Ramos (cell line): ENCODE measurements around the gene CGRRF1.

Source experiments
- in situ Hi-C: fragments of 300-500 bp; cut with MboI; formaldehyde crosslinking; loops from one replicate; pipeline ENCODE4 v1.14.3; 2022; ENCODE audit warnings: low sequenced_read_pairs; ENCODE audit not compliant: unreplicated experiment

The CGRRF1 gene

DNA sequence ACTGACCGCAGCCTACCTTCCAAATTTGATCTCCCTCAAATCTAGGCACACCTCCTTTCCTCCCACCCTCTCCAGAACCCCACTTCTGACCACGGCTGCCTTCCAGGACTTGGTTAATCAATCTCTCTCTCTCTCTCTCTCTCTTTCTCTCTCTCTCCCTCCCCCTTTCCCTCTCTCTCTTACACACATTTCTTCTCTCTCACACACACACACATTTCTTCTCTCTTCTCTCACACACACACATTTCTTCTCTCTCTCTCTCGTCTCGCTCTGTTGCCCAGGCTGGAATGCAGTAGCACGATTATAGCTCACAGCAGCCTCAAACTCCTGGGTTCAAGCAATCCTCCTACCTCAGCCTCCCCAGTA is 20.4 kb upstream of the CGRRF1 start:
- in situ Hi-C loops = no loop called here

DNA sequence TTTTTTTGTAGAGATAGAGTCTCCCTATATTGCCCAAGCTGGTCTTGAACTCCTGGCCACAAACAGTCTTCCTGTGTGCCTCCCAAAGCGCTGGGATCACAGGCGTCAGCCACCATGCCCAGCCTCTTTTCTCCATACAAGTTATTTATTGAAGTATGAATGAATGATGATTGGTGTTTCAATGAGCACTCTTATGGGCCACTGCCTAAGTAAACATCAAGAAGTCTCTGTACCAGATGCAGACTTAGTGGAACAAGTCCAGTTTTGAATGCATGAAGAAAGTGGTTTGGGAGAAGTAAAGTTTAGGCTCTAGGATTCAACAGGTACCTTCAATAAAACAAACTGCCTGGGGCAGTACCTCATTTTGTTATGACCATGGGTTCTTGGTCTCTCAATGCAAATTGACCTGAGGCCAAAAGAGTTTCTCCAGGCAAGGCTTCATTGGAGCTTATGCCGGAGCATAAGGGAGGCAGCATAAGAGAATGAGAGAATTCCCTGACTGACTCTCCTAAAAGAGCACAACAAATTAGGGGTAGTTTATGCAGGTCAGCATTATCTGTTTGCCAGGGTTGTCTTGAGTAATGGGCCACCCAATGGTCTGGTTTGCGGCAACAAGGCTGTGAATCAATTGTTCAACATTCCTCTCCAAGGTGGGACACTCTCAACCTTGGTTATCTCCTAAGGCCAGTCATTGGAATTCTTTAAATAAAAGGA is 19.8 kb upstream of the CGRRF1 start:
- in situ Hi-C loops = no loop called here

DNA sequence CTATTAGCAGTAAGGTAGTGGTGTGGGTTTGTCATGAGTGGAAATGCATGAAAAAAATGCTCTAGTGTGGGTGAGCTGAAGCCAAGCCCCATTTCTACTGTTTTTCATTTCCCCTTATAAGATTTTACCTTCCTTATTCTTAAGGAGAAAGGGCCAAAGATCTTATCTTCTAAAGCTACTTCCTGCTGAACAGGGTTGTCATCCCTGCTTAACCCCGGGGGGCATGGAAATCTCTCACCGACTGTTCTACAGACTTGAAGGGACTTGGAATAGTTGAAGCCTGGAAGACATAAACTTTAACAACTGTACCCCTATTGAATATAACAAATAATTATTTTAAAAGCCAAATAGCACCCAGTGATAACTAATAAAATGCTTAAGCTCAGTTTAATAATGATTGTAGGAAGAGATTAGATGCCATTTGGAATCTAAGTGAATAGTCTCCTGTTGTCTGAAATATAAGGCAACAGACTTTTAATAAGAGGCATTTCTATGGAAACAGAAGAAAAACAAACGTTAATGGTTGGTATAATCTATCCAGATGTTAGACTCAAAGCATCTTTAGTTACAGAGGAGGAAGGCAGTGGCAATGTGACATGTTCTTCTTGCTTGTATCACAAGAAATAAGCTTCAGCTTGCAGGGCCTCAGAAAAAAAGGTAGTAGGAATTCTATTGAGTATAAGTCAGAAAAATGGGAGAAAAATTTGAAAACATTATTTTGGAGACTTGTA is 19.1 kb upstream of the CGRRF1 start:
- in situ Hi-C loops = no loop called here

DNA sequence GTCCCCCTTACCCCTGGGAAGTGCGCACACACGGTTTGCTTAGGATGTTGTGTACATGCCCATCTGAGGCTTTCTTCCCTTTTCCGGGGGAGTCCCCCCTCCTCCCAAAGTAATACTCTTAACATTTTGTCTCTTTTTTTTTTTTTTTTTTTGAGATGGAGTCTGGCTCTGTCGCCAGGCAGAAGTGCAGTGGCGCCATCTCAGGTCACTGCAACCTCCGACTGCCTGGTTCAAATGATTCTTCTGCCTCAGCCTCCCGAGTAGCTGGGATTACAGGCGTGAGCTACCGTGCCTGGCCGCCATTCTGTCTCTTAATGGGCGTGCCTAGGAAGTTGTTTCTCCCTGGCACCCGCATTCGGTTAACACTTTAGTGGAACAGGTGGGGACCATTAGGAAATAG is 16.4 kb upstream of the CGRRF1 start:
- in situ Hi-C loops = no loop called here

DNA sequence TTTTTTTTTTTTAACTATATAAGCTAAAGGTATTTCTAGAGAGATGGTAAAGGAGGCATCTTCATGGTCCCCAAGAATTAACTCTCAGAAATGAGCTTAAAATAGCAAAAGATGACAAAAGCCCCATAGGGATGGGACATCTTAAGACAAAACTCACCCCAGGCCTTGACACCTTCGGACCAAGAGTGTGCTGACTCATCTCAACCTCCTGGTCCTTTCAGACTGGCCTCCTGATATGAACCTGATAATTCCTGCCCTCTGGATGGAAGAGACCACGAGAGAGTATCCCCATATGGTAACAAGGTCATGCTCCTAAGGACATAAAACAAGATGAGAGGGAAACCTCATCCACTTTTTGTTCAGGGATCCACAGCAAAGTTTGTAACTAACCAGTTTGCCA is 12.5 kb upstream of the CGRRF1 start:
- in situ Hi-C loops = no loop called here

DNA sequence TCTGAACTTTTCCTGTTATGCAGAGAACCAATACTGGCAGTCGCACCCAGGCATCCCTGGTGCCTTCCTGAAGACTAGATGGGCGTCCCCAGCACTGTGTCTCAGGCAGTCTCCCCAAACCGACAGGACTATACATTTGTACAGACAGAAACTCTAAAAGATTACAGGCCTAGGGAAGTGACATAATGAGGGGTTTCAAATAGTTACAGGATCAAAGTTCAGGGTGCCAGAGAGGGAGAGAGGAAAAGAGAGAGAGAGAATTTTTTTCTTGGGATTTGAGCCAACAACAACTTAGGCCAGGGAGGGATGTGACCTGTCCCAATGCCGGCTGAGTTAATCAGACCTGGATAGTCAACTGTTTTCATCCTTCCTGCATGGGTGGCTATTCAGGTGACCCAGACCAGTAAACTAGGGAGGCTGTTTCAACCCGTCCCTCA is 11.6 kb upstream of the CGRRF1 start:
- in situ Hi-C loops = no loop called here

DNA sequence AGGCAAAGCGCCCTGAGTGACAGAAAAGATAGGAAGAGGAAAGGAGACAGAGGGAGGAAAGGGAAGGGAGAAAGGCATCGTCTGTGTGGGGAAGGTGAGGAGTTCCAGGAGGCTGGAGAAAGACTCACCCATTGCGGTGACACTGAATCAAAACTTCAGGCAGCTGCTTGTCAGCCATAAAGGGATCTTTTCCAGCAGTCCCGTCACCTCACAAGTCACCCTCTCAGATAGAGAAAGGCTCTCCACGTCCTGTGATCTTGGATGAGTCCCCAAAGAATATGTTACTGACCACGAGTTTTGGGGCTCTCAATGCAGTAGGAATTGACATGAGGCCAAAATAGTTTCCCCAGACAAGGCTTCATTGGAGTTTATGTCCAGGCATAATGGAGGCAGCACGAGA is 11.1 kb upstream of the CGRRF1 start:
- in situ Hi-C loops = no loop called here

DNA sequence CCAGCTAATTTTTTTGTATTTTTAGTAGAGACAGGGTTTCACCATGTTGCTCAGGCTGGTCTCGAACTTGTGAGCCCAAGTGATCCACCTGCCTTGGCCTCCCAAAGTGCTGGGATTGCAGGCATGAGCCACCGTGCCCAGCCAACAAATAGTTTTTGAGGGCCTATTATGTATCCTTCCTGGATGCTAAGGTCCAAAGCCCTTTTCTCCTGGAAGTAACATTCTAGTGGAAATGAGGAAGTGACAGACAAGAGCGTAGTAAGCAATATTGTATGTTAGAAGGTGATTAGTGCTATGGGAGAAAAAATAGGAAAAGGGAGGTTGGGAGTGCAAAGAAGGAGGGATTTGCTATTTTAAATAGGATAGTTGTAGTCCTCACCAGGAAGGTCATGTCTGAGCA is 9.0 kb upstream of the CGRRF1 start:
- in situ Hi-C loops = no loop called here

DNA sequence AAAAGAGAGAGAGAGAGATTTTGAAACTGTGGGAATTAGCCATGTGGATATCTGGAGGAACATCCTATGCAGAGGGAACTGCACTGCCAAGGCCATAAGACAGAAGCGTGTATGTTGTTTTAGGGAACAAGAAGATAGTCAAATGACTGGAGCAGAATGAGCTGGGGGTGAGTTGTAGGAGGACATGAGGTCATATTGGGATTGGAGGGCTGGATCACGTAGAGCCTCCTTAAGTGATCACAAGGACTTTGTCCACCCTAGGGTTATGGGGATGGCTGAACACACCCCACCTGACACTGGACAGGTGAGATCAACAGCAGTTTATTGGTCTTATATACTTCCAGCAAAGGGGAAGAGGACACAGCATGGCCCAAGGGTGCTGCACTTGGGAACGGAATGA is 8.2 kb upstream of the CGRRF1 start:
- in situ Hi-C loops = no loop called here

DNA sequence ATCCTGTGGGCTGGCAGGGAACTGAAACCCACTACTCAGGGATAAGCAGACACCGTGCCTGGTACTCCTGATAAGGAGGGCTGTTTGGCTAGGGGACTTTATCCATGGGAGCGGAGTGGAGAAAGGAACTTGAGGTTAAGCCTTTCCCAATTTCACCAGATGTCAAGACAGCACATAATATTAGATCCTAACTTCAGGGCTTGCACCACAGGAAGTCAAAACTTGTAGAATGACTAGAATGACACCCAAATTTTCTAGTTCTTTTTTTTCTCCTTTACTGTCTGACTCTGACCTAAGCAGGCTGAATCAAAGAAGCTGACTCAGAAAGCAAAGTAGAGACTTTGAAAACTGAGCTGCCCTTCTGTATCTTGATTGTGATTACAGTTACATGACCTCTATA is 7.1 kb upstream of the CGRRF1 start:
- in situ Hi-C loops = no loop called here

DNA sequence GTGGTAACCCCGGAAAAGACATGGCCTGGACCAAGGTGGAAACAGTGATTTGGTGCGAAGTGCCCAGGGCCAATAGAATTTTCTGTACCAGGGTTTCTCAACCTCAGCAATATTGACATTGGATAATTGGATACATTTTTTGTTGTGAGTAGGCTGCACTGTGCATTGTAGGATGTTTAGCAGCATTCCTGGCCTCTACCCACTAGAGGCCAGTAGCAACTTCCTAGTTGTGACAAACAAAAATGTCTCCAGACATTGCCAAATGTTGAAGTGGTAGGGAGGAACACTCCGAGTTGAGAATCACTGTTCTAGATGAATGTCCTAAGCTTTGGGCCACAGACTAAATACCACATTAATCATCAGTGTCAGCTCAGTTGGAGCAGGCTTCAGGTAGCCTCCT is 6.2 kb upstream of the CGRRF1 start:
- in situ Hi-C loops = no loop called here

DNA sequence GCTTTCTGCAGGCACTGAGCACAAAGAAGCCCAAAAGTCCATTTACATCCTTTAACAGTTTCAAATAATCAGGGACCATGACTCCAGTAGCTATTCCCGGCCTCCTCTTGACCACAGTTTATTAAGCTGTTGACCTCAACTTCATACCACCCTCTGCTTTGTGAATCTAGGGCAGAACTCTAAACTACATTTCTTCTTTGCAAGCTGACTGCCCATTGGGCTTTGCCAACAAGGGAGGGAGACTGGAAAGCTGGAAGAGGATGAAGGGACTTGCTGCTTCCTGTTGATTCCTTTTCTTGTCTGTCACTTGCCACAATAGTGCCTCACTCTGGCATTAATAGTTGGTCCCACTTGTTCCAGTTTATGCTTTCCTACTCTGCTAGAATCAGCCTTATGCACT is 2.7 kb downstream of the CGRRF1 start:
- in situ Hi-C loops = no loop called here

DNA sequence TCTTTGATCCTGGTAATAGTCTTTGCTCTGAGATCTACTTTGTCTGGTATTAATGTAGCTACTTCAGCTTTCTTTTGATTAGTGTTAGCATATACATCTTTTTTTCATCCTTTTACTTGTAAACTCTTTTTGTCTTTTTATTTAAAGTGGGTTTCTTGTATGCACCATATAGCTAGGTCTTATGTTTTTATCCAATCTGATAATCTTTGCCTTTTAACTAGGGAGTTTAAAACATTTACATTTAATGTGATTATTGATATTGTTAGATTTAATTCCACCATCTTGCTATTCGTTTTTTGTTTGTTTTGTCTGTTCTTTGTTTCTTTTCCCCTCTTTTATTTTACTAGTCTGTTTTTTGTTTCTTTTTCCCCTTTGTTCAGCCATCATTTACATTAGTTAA is 6.0 kb downstream of the CGRRF1 start:
- in situ Hi-C loops = no loop called here

DNA sequence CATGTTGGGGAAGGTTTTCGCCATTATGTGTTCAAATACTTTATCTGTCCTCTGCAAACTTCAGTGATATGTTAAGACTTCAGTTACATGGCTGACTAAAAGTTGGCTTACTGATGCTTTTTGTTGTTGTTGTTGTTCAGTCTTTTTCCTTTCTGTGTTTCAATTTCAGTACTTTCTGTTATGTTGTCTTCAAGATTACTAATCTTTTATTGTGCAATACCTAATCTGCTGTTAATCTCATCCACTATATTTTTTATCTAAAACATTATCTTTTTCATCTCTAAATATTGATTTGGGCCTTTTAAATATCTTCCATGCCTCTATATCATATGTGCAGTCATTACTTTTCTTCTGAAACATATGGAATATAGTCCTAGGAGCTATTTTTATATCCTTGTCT is 7.0 kb downstream of the CGRRF1 start:
- in situ Hi-C loops = no loop called here

DNA sequence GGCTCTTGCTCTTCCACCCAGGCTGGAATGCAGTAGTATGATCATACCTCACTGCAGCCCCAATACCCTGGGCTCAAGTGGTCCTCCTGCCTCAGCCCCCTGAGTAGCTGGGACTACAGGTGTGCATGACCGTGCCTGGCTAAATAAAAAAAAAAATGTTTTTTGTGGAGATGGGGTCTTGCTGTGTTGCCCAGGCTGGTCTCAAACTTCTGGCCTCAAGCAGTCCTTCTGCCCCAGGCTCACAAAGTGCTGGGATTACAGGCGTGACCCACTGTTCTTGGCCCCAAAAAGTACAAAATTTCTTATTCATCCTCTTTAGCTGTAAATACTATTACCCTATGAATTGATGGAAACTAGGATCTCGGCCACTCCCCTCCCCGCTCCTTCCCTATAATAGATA is 14.7 kb downstream of the CGRRF1 start:
- in situ Hi-C loops = no loop called here

DNA sequence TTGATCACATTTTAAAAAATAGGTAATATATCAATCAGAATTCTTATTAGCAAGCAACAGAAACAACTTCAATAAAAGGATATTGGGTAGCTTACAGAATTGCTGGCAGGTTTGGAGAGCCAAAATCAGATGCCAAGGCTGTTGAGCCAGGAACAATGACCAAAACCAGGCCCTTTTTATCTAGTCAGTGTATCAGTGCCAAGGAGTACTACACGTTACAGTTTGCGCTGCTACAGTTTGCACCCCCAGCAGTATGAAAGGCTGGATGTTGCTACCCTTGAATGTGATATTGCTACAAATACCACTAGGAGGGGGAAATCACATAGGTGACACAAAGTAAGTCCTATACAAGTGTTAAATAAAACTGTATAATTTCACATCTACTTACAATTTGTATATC is 19.3 kb downstream of the CGRRF1 start:
- in situ Hi-C loops = no loop called here

DNA sequence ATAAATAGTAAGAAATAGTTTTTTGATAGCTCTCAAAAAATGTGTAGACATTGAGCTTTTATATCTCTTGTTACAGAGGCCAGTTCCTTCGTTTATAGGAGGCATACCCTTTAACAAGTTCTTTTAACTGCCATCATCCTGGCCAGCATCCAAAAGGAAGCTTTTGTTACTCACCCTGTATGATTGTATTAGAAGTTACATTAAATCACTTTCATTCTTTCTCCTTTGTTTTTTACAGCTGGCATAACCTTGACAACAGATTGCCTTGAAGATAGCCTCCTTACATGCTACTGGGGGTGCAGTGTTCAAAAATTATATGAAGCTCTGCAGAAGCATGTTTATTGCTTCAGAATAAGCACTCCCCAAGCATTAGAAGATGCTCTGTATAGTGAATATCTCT is 20.1 kb downstream of the CGRRF1 start:
- in situ Hi-C loops = no loop called here

DNA sequence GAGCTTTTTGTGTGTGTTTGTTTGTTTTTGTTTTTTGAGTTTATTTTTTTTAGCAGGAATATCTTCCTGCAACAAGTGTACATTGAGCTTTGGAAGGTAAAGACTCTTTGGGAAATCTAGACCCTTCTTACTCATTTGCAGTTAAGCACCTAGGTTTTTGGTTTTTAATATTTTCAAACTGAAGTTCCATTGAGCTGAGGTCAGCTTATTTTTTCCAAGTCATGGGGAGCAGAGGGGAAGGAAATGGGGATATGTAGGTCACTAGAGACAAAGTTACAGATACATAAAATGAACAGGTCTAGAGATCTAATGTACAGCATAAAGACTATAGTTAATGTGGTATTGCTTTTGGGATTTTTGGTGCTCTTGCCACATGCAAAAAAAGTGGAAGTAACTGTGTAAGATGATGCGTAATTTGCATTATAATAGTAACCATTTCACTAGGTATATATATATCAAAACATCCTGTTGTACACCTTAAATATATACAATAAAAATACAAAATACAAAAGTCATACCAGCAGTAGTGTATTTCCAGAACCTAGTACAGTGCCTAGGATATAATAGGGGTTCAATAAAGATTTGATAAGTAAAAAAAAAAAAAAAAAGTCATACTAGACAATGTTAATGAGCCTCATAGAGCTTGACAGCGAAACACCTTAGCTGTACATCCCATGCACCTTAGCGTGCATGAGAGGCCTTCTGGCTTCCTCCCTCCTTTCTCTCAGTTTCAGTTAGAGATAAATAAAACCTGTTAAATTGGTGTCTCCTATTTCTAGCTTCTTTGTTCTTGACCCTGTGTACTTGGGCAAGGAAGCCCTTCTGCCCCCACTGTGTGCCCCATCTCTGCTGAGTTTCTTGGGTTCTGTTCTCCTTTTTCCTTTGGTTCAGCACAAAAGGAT is 22.7 kb downstream of the CGRRF1 start:
- in situ Hi-C loops = no loop called here

DNA sequence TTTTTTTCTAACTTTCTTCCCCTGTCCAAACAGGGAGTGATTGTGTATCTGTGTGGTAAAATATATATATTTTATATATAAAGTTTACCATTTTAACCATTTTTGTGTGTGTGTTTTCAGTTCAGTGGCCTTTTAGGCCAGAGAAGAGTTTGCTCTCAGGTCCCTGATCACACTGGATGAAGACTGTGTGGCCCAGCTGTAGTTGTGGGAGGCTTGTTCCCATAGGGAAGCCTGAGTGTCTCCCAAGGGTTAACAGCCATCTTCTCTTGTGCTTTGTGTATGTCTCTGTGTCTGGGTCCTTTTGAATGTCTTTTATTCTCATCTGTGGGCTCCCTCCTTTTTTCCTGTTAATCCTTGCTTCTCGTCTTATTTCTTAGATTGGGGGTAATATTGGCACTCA is 23.4 kb downstream of the CGRRF1 start:
- in situ Hi-C loops = no loop called here

DNA sequence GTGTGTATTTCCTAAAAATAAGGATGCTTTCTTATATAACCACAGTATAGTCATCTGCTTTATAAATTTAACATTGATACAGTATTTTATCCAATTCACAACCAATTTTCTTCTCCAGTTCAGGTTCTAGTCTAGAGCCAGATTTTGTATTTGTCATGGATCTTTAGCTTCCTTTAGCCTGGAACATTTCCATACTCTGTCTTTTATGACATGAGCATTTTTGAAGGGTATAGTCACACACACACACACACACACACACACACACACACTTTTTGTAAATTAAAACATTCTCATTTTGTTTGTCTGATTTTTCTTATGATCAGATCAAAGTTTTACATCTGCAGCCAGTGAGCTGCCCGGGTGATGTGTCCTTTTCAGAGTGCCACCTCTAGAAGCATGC is 25.4 kb downstream of the CGRRF1 start:
- in situ Hi-C loops = no loop called here

DNA sequence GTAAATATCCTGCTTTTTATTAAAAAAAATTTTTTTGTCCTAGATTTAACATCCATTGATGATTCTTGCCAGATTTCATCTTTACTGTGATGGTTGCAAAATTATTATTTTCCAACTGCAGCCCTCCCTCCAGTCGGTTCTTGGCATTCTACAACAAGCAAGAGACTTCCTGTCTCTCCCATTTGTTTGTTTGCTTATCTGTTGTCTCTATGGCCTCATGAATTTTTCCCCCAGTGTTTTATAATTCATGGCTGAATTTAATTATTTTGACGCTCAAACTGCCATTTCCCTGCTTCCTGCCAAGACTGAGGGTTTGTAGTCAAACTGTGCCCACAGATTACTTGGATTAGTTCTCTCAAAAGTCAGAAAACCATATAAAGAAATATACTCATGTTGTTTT is 25.9 kb downstream of the CGRRF1 start:
- in situ Hi-C loops = no loop called here
